ENCODE data around the gene LAYN.

The LAYN gene

DNA sequence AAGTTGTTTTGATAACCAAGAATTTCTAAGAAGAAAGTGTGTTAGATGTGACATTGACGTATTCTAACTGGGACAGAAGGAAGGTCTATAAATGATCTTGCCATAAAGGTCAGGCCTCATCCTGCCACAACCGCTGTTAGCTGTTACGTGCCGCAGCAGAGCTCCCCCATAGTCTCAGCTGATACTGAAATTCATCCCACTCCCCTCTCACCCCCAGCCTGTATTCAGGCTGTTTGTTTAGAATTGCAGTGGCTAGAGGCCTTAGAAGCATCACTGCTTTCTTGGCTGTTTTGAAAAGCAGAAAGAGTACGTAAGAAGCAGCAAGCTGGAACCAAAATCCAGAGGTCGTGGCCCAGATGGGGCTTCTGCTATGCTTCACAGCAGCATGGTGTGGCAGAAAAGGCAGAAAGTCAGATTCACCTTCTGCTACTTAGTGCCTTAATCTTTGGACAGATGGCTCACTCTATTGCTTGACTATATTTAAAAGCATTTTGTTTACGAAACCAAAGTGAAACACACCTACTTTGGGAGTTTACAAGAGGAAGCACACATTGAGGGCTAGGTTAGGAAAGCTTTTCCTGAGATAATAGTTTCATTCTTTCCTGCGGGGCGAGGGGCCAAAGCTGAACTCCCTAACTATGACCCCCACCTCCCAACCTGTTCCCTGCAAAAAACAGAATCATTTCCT, 950 bp upstream of the LAYN start:
- H3K56ac ChIP-seq (ENCODE audit: low read length), result no peak overlapping the region
- peaks cover 1% of the 10 kb centered on the region for H3K27me3 ChIP-seq (ENCODE audit: insufficient read depth, low read length, poor library complexity)
- H3K18ac ChIP-seq (ENCODE audit: low read length), result no peak overlapping the region
- no peak overlapping the region for H2BK5ac ChIP-seq (ENCODE audit: low read length)
- H2BK120ac ChIP-seq (ENCODE audit: low read depth, low read length), result no peak overlapping the region
- H2BK15ac ChIP-seq (replicated peaks; ENCODE audit: low read depth), result no peak overlapping the region
- no peaks in the 10 kb centered on the region for H3K79me1 ChIP-seq (ENCODE audit: low read length)
- H3K36me3 ChIP-seq (ENCODE audit: control insufficient read depth, insufficient read depth, low read length), result no peaks in the 10 kb centered on the region
- H3K27ac ChIP-seq (ENCODE audit: low read depth, low read length), result no peak overlapping the region
- no CpG with 5 or more reads among the region's 9 CpGs for WGBS (ENCODE audit: extremely low coverage, insufficient coverage, low lambda C conversion rate)
- no peak overlapping the region for H3K23ac ChIP-seq (ENCODE audit: low read length)
- no peaks in the 10 kb centered on the region for H3K4me1 ChIP-seq (ENCODE audit: control insufficient read depth, low read depth, low read length)
- no peak overlapping the region for H3K4me2 ChIP-seq (ENCODE audit: low read length)
- H3K4me3 ChIP-seq (ENCODE audit: low read length), result no peak overlapping the region
- no peak overlapping the region for H2AK5ac ChIP-seq (ENCODE audit: low read length)
- no peak overlapping the region for H4K8ac ChIP-seq (ENCODE audit: low read depth, low read length)
- H3K4ac ChIP-seq (ENCODE audit: low read depth, low read length), result no peak overlapping the region
- H4K5ac ChIP-seq (ENCODE audit: low read length), result no peak overlapping the region
- no peak overlapping the region for H3K9ac ChIP-seq (ENCODE audit: low read length)
- no peaks in the 10 kb centered on the region for H3K79me2 ChIP-seq (ENCODE audit: control insufficient read depth, insufficient read depth, low read length)
- DNase-seq, result no peak

- no peak overlapping the region for H2BK120ac ChIP-seq (ENCODE audit: low read depth, low read length)
- H3K4me2 ChIP-seq (ENCODE audit: low read length), result peak overlapping the region; percentile 96
- DNase-seq, result no peak
- WGBS (ENCODE audit: extremely low coverage, insufficient coverage, low lambda C conversion rate), result no CpG with 5 or more reads among the region's 22 CpGs
- H3K56ac ChIP-seq (ENCODE audit: low read length), result peak overlapping the region; percentile 28
- H3K79me1 ChIP-seq (ENCODE audit: low read length), result no peaks in the 10 kb centered on the region
- H3K27ac ChIP-seq (ENCODE audit: low read depth, low read length), result no peak overlapping the region
- no peak overlapping the region for H3K4ac ChIP-seq (ENCODE audit: low read depth, low read length)
- H3K23ac ChIP-seq (ENCODE audit: low read length), result no peak overlapping the region
- no peak overlapping the region for H2AK5ac ChIP-seq (ENCODE audit: low read length)
- no peaks in the 10 kb centered on the region for H3K36me3 ChIP-seq (ENCODE audit: control insufficient read depth, insufficient read depth, low read length)
- no peaks in the 10 kb centered on the region for H3K79me2 ChIP-seq (ENCODE audit: control insufficient read depth, insufficient read depth, low read length)
- peaks cover 1% of the 10 kb centered on the region for H3K27me3 ChIP-seq (ENCODE audit: insufficient read depth, low read length, poor library complexity)
- no peak overlapping the region for H2BK5ac ChIP-seq (ENCODE audit: low read length)
- no peak overlapping the region for H4K8ac ChIP-seq (ENCODE audit: low read depth, low read length)
- no peak overlapping the region for H3K18ac ChIP-seq (ENCODE audit: low read length)
- H3K4me3 ChIP-seq (ENCODE audit: low read length), result peak overlapping the region; percentile 33
- no peaks in the 10 kb centered on the region for H3K4me1 ChIP-seq (ENCODE audit: control insufficient read depth, low read depth, low read length)
- H2BK15ac ChIP-seq (replicated peaks; ENCODE audit: low read depth), result no peak overlapping the region
- peak overlapping the region; percentile 33 for H3K9ac ChIP-seq (ENCODE audit: low read length)
- H4K5ac ChIP-seq (ENCODE audit: low read length), result no peak overlapping the region
Observed at GRCh38 chr11:111540937-111541253, 375 bp downstream of the LAYN start.

DNA sequence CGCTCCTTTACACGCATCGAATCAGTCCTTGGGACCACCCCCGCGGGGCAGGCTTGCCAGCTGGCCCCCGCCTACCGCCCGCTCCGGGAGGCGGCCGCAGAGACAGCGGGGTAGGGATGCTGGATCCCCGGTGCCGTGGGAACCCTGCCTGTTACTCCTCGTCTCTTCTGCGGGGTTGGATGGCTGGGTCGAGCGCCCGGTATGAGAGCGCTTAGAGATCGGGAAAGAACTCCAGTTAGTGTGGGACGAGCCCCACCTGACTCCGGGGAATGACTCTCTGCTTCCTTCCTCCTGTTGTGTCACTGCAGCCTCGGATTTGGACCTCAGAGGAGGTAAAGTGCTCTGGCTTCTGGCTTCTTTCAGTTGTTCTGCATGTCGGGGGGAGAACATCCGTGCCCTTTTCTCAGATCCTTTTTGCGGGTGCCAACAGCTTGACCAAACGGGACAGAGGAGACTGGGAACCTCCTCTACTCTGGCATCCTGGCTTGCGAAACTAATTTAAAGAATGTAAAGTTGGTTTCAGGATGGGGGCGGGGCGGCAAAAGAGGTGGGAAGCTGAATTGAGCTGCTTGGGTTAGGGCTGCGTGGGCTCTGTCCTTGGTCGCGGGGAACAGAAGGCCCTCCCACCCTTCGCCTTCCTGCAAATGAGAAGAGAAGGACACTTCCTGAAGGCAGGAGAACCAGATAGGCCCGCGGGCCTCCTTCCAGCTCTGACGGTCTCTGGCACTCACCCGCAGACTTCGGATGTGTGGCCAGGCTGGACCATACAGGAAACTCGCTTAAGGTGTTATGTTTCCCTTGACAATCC, 938 bp downstream of the LAYN start:
- no peaks in the 10 kb centered on the region for H3K36me3 ChIP-seq (ENCODE audit: control insufficient read depth, insufficient read depth, low read length)
- no peak overlapping the region for H2AK5ac ChIP-seq (ENCODE audit: low read length)
- H3K4me3 ChIP-seq (ENCODE audit: low read length), result peak overlapping the region; percentile 33
- no peaks in the 10 kb centered on the region for H3K79me2 ChIP-seq (ENCODE audit: control insufficient read depth, insufficient read depth, low read length)
- no peak overlapping the region for H3K23ac ChIP-seq (ENCODE audit: low read length)
- H3K4me2 ChIP-seq (ENCODE audit: low read length), result peak overlapping the region; percentile 96
- H3K18ac ChIP-seq (ENCODE audit: low read length), result no peak overlapping the region
- H3K4me1 ChIP-seq (ENCODE audit: control insufficient read depth, low read depth, low read length), result no peaks in the 10 kb centered on the region
- H4K8ac ChIP-seq (ENCODE audit: low read depth, low read length), result no peak overlapping the region
- peak overlapping the region; percentile 28 for H3K56ac ChIP-seq (ENCODE audit: low read length)
- H3K9ac ChIP-seq (ENCODE audit: low read length), result peak overlapping the region; percentile 35
- WGBS (ENCODE audit: extremely low coverage, insufficient coverage, low lambda C conversion rate), result no CpG with 5 or more reads among the region's 41 CpGs
- H3K4ac ChIP-seq (ENCODE audit: low read depth, low read length), result no peak overlapping the region
- no peak overlapping the region for H2BK15ac ChIP-seq (replicated peaks; ENCODE audit: low read depth)
- H2BK120ac ChIP-seq (ENCODE audit: low read depth, low read length), result no peak overlapping the region
- H3K79me1 ChIP-seq (ENCODE audit: low read length), result no peaks in the 10 kb centered on the region
- H4K5ac ChIP-seq (ENCODE audit: low read length), result no peak overlapping the region
- H3K27me3 ChIP-seq (ENCODE audit: insufficient read depth, low read length, poor library complexity), result peaks cover 1% of the 10 kb centered on the region
- DNase-seq, result peak; percentile 77
- H2BK5ac ChIP-seq (ENCODE audit: low read length), result no peak overlapping the region
- H3K27ac ChIP-seq (ENCODE audit: low read depth, low read length), result no peak overlapping the region

DNA sequence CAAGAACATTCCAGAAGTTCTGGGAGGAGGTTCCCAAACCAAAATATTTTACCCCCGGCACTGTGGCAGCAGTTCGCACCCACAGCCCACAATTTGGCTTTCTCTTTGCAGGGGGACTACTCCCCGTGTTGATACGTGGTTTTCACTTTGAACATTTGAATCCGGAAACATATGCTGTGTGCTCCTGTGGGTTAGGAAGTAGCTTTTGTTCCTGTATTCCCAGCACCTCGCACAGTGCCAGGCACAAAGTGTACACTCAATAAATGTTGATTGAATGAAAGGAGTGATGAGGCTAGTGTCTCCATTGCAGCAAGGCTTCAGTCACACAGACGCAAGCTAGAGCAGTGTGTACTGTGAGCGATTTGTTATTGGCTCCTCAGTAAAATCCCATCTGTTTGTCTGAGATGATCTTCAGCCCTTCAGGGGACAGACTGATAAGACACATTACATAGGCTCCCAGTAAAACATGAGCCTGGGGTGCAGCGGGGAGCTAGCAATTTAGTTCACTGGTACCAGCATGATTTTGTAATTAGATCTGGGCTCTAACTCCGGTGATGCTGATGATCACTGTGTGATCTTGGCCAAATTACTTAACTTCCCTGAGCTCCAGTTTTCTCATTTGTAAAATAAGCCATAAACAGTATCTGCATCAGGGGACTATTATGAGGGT, 2.2 kb downstream of the LAYN start:
- Histone ChIP-seq H3K23ac (ENCODE audit: low read length) (no peak overlapping the region), H2BK120ac (ENCODE audit: low read depth, low read length) (no peak overlapping the region), H3K27ac (ENCODE audit: low read depth, low read length) (no peak overlapping the region), H3K79me2 (ENCODE audit: control insufficient read depth, insufficient read depth, low read length) (no peaks in the 10 kb centered on the region), H4K8ac (ENCODE audit: low read depth, low read length) (no peak overlapping the region), H2AK5ac (ENCODE audit: low read length) (no peak overlapping the region), H3K4me1 (ENCODE audit: control insufficient read depth, low read depth, low read length) (no peaks in the 10 kb centered on the region), H3K9ac (ENCODE audit: low read length) (no peak overlapping the region), H2BK15ac (replicated peaks; ENCODE audit: low read depth) (no peak overlapping the region), H3K4ac (ENCODE audit: low read depth, low read length) (no peak overlapping the region), H3K56ac (ENCODE audit: low read length) (no peak overlapping the region), H3K4me3 (ENCODE audit: low read length) (no peak overlapping the region), H3K27me3 (ENCODE audit: insufficient read depth, low read length, poor library complexity) (peaks cover 1% of the 10 kb centered on the region), H3K4me2 (ENCODE audit: low read length) (no peak overlapping the region), H3K36me3 (ENCODE audit: control insufficient read depth, insufficient read depth, low read length) (no peaks in the 10 kb centered on the region), H3K18ac (ENCODE audit: low read length) (no peak overlapping the region), H3K79me1 (ENCODE audit: low read length) (no peaks in the 10 kb centered on the region), H2BK5ac (ENCODE audit: low read length) (no peak overlapping the region), H4K5ac (ENCODE audit: low read length) (no peak overlapping the region)
- DNase-seq, result no peak
- WGBS (ENCODE audit: extremely low coverage, insufficient coverage, low lambda C conversion rate), result no CpG with 5 or more reads among the region's 10 CpGs

DNA sequence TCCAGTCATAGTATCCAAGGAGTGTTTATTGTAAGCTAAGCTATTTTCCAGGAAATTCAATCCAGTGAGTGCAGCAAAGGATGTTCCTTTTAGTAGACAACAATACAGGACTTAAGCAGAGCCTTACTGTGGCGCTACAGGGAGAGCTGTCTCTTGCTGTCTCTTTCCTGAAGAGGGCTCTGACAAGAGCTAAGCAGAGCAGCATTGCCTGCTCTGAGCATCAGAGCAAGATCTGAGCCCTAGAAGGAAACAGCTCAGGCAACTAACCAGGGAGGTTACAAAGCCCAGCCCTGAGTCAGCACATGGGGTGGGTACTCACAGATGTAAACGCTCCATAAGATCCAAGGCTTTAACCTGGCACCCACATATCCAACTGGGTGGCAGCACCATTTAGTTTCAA, 8.0 kb downstream of the LAYN start:
- no peak for DNase-seq
- no peak overlapping the region for H3K9ac ChIP-seq (ENCODE audit: low read length)
- no peak overlapping the region for H3K27ac ChIP-seq (ENCODE audit: low read depth, low read length)
- H3K27me3 ChIP-seq (ENCODE audit: insufficient read depth, low read length, poor library complexity), result no peaks in the 10 kb centered on the region
- no peak overlapping the region for H3K4ac ChIP-seq (ENCODE audit: low read depth, low read length)
- H4K8ac ChIP-seq (ENCODE audit: low read depth, low read length), result no peak overlapping the region
- no peak overlapping the region for H2BK15ac ChIP-seq (replicated peaks; ENCODE audit: low read depth)
- no peaks in the 10 kb centered on the region for H3K4me1 ChIP-seq (ENCODE audit: control insufficient read depth, low read depth, low read length)
- H3K23ac ChIP-seq (ENCODE audit: low read length), result no peak overlapping the region
- no peaks in the 10 kb centered on the region for H3K79me1 ChIP-seq (ENCODE audit: low read length)
- no peak overlapping the region for H3K4me2 ChIP-seq (ENCODE audit: low read length)
- no peak overlapping the region for H2BK5ac ChIP-seq (ENCODE audit: low read length)
- H3K18ac ChIP-seq (ENCODE audit: low read length), result no peak overlapping the region
- H2BK120ac ChIP-seq (ENCODE audit: low read depth, low read length), result no peak overlapping the region
- H4K5ac ChIP-seq (ENCODE audit: low read length), result no peak overlapping the region
- WGBS (ENCODE audit: extremely low coverage, insufficient coverage, low lambda C conversion rate), result no CpG with 5 or more reads among the region's 2 CpGs
- H2AK5ac ChIP-seq (ENCODE audit: low read length), result no peak overlapping the region
- H3K36me3 ChIP-seq (ENCODE audit: control insufficient read depth, insufficient read depth, low read length), result no peaks in the 10 kb centered on the region
- H3K79me2 ChIP-seq (ENCODE audit: control insufficient read depth, insufficient read depth, low read length), result no peaks in the 10 kb centered on the region
- no peak overlapping the region for H3K4me3 ChIP-seq (ENCODE audit: low read length)
- H3K56ac ChIP-seq (ENCODE audit: low read length), result no peak overlapping the region

All from mesendoderm (in vitro differentiated cells).